ENCODE data around the gene SRSF7.
"Not testable (repeated sequence)": the region's sequence is repeated elsewhere in the genome, so short reads cannot be mapped to it uniquely, and the experiment has no call there.

Gene SRSF7

GRCh38 chr2:38750891-38751595 lies at the start of gene SRSF7:
TSS of gene SRSF7 (minus strand) at chr2:38751361. CDS start at chr2:38751256, 105 bp downstream.
- peak; percentile 98 for DNase-seq

- no peak for DNase-seq
Measured at GRCh38 chr2:38797953-38798352, 46.8 kb upstream of the SRSF7 start.

- no peak for DNase-seq
Measured at GRCh38 chr2:38797250-38797676, 46.1 kb upstream of the SRSF7 start.

GRCh38 chr2:38795016-38795415 lies 43.9 kb upstream of the SRSF7 start:
- not testable (repeated sequence) for DNase-seq

GRCh38 chr2:38794235-38794946 lies 43.2 kb upstream of the SRSF7 start:
- no peak for DNase-seq

GRCh38 chr2:38793511-38793910 lies 42.4 kb upstream of the SRSF7 start:
- DNase-seq = no peak

- no peak for DNase-seq
Measured at GRCh38 chr2:38792751-38793150, 41.6 kb upstream of the SRSF7 start.

- DNase-seq = not testable (repeated sequence)
Measured at GRCh38 chr2:38792321-38792720, 41.2 kb upstream of the SRSF7 start.

- DNase-seq = no peak
Measured at GRCh38 chr2:38791744-38792143, 40.6 kb upstream of the SRSF7 start.

GRCh38 chr2:38789691-38790090 lies 38.5 kb upstream of the SRSF7 start:
- DNase-seq = no peak

- no peak for DNase-seq
Measured at GRCh38 chr2:38788306-38788705, 37.1 kb upstream of the SRSF7 start.

GRCh38 chr2:38783586-38783985 lies 32.4 kb upstream of the SRSF7 start:
- no peak for DNase-seq

- no peak for DNase-seq
Measured at GRCh38 chr2:38778687-38779082, 27.5 kb upstream of the SRSF7 start.

- DNase-seq = no peak
Measured at GRCh38 chr2:38776531-38776930, 25.4 kb upstream of the SRSF7 start.

- DNase-seq = no peak
Measured at GRCh38 chr2:38775921-38776225, 24.7 kb upstream of the SRSF7 start.

GRCh38 chr2:38775097-38775920 lies 24.1 kb upstream of the SRSF7 start:
- no peak for DNase-seq

GRCh38 chr2:38771632-38772031 lies 20.5 kb upstream of the SRSF7 start:
- DNase-seq = no peak

GRCh38 chr2:38765551-38765950 lies 14.4 kb upstream of the SRSF7 start:
- DNase-seq = no peak

- no peak for DNase-seq
Measured at GRCh38 chr2:38765149-38765548, 14.0 kb upstream of the SRSF7 start.

GRCh38 chr2:38763728-38764127 lies 12.6 kb upstream of the SRSF7 start:
- DNase-seq = no peak

- no peak for DNase-seq
Measured at GRCh38 chr2:38763228-38763627, 12.1 kb upstream of the SRSF7 start.

GRCh38 chr2:38755891-38756290 lies 4.7 kb upstream of the SRSF7 start:
- DNase-seq = not testable (repeated sequence)

GRCh38 chr2:38754506-38754905 lies 3.3 kb upstream of the SRSF7 start:
- no peak for DNase-seq

- DNase-seq = no peak
Measured at GRCh38 chr2:38754049-38754448, 2.9 kb upstream of the SRSF7 start.

All from NCI-H1048 (cell line).